PFSK-1 (cell line): ENCODE data around the gene PTPRM.

Experiments
- POLR2AphosphoS5 ChIP-seq: IDR thresholded peaks from 2 replicates; pipeline ENCODE4 v1.6.1; 2012; ENCODE audit warnings: low read depth, mild to moderate bottlenecking, control low read depth, low read length, moderate library complexity
- REST ChIP-seq, 2 experiments: IDR thresholded peaks; 2 replicates each; pipeline versions ENCODE4 v1.6.1 to v1.8.0; 2011 to 2012; ENCODE audit warnings: low read depth in 2 of 2, low read length in 2 of 2, control low read depth in 1 of 2, inconsistent platforms in 1 of 2, mild to moderate bottlenecking in 1 of 2, moderate library complexity in 1 of 2; ENCODE audit not compliant: insufficient read depth in 1 of 2
- SIN3A ChIP-seq: IDR thresholded peaks from 2 replicates; pipeline ENCODE4 v1.6.1; 2012; ENCODE audit warnings: mild to moderate bottlenecking, low read length, moderate library complexity, borderline replicate concordance; ENCODE audit not compliant: insufficient read depth
- TAF1 ChIP-seq: IDR thresholded peaks from 2 replicates; pipeline ENCODE4 v1.6.1; 2012; ENCODE audit warnings: low read length, control low read depth, borderline replicate concordance; ENCODE audit not compliant: insufficient read depth

DNA sequence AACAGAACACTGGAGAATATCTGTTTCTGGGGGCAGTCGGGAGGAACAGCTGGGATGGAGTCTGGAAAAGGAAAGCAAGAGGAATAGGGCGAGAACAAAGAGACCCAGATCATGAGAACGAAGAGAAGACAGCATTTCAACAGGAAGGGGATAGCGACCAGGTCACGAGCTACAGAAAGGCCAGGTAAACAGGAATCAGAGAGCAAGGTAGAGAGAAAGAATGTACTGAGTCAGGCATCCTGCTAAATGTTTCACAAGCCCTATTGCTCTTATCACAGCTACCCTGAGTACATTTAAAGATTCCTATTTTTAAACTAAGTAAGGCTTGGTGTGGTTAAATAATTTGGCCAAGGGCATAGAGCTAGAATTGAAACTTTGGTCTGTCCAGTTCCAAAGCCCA is 787.2 kb downstream of the PTPRM start:
- no peak for TF ChIP-seq REST (IDR thresholded peaks at IDR 0.05; ENCODE audit: insufficient read depth in 1 of 2, low read depth in 2 of 2, low read length in 2 of 2)
- no peak for TF ChIP-seq POLR2AphosphoS5
- TF ChIP-seq TAF1: no peak
- TF ChIP-seq SIN3A: no peak
